Stimulated activated CD4-positive, alpha-beta T cell treated with anti-CD3 and anti-CD28 coated beads, Interleukin-12 subunit alpha, Interleukin-12 subunit beta, amount 100 ng/mL, for 24 hours (primary cell): ENCODE data around the gene ARL13B.
"Not testable (repeated sequence)": the region's sequence is repeated elsewhere in the genome, so short reads cannot be mapped to it uniquely, and the experiment has no call there.

Experiments used
- DNase-seq, 2 experiments: peaks; one replicate each; pipeline ENCODE4 v3.0.0-alpha.2; 2020; ENCODE audit warnings: low read depth in 2 of 2

The ARL13B gene

DNA sequence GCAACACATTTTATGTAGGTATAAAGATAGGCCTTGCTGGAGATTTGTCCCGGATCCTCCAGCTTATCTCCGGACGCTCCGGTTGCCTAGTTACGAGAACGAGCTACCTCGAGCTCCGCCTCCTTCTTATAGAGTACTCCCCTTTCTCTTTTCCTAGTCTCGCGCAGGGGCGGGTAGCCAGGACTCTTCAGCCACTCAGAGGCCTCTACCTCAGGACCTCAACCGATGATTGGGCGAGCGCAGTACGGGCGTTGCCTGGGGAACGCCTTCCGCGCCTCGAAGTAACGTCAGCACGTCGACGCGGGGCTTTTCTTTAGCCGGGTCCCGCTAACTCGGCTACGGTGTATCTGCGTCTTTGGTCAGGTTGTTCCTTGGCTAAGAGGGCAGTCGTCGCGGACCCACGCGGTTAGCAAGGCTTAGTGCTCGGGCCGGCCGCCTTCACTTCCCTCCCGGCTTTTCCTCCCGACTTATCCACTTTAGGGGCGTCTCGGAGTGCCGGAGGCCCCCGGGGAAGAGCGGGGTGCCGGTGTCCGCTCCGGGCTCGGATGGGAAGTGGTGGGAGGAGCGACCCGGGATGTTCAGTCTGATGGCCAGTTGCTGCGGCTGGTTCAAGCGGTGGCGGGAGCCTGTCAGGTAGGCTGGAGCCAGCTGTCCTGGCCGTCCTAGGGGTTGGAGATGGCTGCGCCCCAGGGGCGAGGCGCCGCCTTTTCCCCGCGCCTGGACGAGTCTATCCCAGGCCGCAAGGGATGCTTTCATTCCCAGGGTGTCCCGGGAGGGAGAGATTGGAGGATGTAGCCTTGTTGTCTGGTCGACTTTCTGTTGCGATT lies at the start of gene ARL13B:
TSS of gene ARL13B (plus strand) at position 306 of the 827 bp plus-strand sequence. CDS start at position 575, 269 bp downstream.
- peak; percentile 87 to 89 for DNase-seq

DNA sequence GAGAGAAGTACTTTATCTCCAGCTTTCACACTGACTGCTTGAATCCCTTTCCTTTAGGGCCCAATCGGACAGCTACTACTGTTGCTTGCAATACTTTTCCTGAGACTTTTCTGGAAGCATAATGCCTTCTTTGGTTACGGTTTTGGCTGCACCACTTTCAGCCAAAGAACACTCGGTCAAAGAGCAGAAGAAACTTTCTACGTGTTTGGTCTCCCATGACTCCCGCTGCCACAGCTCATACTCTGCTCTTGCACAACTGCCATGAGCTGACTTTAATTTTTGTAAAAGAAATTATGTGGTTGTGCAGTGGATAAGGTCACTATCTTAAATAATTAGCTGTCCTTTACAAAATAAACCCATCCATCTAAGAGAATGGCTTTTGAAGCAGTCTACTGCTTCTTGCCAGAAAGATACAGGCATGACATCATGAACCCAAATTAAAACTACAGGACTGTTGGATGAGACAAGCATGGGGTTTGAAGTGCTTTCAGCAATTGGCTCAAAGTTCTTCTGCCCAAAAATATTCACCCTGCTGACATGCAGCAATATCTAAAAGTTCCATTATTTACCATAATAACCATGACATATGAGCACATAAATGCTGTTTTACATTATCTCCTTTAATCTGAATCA lies 48.2 kb upstream of the ARL13B start:
- DNase-seq, result no peak

DNA sequence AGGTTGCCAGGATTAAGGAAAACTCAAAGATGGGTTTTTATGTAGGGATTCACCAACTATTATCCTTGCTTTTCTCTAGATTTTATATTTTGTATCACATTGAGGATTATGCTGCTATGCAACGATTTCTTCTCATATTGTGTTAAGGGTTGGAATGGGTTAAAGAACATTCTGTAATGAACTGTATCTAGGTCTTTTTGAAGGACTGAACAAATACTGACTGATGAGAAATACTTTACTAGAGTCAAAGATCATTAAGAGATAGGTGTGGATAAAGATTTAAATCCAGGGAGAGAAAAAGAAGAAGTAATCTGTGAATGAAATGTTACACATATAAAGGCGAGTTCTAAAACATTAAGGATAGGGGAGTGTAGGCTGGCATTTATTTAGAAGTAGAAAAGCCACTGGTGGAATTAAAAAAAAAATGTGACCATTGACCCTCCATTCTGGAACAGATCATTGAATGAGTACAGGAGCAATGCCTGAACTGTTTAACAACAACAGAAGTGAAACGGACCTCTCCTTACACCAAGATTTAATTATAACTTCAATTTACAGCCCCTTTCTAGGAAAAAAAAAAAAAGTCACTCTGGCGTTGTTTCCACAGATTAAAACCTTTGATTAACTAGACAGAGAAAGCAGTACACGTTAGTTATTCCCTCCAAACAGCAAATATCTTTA lies 45.4 kb upstream of the ARL13B start:
- DNase-seq, result no peak

DNA sequence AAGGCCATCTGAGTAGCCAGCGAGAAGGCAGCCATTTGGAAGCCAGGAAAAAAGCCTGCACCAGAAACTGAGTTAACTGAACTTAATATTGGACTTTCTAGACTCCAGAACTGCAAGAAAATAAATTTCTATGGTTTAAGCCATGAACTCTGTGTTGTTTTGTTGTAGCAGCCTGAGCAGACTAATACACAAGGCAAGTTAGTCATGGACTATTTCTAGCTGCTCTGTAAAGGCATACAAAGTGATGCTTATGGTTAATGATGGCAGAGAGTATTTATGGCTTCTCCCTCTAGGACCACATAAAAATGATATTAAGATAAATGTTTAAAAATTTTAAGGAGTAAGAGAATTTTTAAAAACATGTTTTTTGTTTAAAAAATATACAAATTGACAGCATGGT lies 43.4 kb upstream of the ARL13B start:
- no peak for DNase-seq

DNA sequence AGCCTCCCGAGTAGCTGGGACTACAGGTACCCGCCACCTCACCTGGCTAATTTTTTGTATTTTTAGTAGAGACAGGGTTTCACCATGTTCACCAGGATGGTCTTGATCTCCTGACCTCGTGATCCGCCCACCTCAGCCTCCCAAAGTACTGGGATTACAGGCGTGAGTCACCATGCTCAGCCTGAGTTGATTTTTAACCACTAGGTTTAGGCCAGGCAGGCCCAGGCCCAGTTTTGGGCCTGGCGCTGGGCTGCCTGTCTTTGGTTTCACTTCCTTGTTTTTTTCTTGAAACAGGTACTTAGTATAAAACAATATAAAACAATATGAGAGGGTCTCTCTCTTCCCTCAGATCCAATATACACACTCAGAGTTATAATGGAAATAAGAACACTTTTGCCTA lies 42.5 kb upstream of the ARL13B start:
- not testable (repeated sequence) for DNase-seq

DNA sequence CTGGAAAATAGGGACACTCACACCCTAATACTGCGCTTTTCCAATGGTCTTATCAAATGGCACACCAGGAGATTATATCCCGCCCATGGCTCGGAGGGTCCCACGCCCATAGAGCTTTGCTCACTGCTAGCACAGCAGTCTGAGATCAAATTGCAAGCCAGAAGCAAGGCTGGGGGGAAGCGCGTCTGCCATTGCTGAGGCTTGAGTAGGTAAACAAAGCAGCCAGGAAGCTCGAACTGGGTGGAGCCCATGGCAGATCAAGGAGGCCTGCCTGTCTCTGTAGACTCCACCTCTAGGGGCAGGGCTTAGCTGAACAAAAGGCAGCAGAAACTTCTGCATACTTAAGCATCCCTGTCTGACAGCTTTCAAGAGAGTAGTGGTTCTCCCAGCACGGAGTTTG lies 30.0 kb upstream of the ARL13B start:
- not testable (repeated sequence) for DNase-seq

DNA sequence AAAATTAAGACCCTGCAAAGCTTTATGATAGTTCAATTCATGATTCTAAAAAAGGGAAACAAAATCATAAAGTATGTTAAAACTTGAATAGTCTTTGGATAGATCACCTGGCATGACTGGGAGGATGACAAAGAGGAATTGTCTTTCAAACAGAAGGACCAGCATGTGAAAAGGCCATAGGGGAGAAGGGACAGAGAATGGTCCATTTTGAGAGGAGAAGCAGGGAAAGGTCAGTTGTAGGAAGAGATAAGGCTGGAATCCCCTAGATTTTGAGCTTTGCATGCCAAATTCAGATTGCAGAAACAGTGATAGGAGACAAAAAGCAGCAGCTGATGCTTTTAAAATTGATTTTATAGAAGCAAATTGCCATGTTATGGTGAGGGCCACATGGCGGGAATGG lies 18.9 kb upstream of the ARL13B start:
- DNase-seq, result no peak

DNA sequence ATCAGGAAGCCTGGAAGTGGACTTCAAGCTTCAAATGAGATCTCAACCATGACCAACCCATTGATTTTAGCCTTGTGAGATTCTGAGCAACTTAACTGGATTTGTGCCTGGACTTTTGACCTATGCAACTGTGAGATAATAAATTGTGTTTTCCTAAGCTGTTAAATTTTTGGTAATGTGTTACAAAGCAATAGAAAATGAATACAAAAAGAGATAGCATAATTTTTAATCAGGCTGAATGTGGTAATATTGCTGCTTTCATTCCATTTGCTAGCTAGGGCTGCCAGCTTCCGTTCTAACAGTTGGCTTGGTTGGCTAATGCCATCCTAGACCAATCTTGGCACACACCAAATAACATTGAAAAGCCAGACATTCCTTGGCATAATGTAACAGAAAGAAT lies 18.5 kb upstream of the ARL13B start:
- no peak for DNase-seq

DNA sequence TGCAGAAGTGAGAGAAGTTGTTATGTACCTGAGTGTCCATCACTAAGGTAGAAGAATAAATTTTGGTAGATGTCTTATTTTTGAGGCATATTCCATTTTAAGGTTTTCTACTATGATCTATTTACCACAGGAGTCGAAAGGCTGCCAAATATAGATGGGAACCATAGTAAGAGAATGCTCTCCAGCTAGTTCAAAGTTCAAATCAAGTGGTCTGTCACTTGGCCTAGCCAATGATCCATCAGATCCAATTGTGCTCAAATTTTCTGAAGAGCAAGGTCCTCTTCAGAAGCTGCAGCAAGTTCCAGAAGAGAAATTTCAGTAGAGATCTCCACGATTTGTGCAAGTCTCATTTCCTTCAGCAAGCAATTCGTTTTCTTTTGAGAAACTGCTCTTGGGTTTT lies 17.2 kb upstream of the ARL13B start:
- DNase-seq, result no peak

DNA sequence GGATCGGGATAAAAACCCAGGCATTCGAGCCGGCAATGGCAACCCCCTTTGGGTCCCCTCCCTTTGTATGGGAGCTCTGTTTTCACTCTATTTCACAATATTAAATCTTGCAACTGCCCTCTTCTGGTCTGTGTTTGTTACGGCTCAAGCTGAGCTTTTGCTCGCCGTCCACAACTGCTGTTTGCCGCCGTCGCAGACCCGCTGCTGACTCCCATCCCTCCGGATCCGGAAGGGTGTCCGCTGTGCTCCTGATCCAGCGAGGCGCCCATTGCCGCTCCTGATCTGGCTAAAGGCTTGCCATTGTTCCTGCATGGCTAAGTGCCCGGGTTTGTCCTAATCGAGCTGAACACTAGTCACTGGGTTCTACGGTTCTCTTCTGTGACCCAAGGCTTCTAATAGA lies 14.8 kb upstream of the ARL13B start:
- not testable (repeated sequence) for DNase-seq

DNA sequence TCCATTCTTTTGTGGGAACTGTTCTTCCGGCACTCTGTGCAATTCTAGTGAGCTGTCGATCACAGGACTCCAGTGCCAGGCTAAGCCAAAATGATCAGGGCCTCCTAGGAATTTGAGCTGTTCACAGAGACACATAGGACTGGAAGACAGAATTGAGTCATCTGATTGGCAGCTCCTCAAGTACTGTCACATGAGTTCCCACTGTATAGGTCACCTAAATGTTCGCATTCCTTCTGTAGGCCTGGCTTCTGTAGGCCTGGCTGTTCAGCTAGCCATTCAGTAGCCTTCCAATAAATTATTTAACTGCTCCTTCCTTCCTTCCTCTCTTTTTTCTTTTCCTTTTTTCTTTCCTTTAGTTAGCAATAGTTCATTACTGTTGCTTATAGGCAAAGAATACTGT lies 10.5 kb upstream of the ARL13B start:
- no peak for DNase-seq

DNA sequence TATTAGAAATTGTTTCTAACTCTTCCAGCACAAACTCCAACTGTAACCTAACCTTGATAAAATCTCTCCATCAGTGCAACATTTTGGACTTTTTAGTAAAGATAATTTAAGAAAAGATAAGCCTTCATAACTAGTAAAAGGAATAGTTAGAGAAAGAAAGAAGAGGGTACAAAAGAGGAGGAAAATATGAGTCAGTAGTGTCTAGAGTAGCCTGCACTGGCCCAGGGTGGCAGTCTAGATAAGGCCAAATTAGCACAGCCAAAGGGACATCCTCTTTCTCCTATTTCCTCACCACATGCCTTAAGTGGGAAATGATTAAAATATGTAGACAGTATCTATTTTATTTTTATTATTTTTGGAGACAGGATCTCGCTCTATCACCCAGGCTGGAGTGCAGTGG lies 10.0 kb upstream of the ARL13B start:
- DNase-seq, result no peak

DNA sequence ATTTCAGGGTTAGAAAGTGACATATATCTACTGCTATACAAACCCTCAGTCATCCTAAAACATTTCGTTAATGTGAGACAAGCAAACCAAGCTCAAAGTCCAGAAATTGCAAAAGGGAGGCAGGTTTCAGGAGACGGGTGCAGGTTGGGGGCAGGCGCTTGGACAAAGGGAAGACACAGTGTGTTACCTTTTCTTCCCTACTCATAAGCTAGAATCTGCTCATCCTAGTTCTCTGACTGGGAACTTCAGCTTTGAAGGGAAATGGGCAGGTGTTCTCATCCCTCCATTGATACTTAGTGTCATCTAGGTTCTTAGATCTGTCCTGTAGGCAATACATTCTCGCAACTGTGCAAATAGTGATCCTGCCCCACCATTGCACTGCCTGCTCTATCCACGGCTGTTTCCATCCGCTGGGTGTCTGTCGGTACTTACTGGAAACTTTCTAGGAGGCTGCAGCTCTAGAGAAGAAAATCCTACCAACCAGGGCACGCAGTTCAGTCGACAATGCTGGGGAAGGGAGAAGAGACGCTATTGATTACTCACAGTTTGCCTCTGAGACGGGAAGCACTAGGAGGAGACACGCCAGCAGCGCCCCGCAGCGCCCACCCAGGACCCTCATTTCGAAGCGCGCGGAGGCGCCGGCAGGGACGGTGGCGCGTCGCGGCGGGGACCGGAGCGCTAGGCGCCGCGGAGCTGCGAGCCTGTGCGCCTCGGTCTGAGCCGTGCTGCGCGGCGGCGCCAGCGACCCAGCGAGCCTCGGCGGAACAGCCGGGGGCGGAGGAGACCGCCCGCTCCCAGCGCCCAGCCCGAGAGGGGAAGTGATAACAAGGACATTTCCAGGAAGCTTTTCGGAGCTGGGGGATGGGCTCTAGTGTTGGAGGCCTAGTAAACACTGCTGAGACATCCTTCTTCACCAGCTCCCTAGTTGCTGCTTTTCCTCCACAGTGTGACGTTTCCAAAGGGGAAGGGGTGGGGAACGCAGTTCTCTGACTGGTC lies 6.5 kb upstream of the ARL13B start, which contains the start of gene PROS1:
TSS of gene PROS1 (minus strand) at position 766 of the 996 bp plus-strand sequence. CDS start at position 619, 147 bp downstream.
- DNase-seq, result peak; percentile 4 to 39

DNA sequence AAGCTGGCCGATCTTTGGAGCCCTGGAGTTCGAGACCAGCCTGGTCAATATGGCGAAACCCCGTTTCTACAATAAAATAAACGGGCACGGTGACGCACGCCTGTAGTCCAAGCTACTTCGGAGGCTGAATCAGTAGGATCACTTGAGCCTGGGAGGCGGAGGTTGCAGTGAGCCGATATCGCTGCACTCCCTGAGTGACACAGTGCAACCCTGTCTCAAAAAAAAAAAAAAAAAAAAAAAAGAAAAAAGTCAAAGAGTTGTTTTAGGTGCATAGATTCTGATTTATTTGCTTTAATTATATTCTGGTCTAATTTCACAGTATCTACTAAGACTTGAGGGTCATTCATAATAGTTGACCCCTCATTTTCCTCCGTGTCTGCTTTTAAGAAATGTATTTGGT lies 1.7 kb downstream of the ARL13B start:
- DNase-seq, result no peak

DNA sequence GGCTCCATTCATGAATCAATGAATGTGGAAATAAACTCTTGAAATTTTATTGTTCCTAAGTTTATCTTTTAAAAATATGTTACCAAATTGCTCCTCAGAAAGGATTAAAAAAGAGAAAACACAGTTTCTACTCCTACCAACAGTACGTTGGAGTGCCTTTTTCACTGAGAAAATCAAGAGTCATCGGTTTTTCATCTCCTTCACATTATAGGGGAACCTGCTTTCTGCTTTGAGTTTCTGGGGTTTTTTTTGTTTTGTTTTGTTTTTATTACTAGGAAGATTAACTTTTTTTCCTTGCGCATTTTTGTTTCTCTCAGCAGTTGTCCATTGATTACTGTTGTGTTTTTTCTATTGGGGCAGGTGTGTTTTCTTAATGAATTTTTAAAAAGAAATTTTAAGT lies 3.5 kb downstream of the ARL13B start:
- DNase-seq, result no peak

DNA sequence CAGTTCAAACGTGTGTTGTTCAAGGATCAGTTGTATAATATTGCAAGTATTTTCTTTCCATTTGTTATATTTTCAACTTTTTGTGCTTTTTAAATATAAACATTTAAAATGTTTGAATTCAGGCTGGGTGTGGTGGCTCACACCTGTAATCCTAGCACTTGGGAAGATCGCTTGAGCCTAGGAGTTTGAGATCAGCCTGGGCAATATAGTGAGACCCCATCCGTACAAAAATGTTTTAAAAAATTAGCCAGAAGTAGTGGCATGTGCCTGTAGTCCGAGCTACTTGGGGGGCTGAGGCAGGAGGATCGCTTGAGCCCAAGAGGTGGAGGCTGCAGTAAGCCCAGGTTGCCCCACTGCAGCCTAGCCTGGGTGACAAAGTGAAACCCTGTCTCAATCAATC lies 4.7 kb downstream of the ARL13B start:
- DNase-seq, result no peak

DNA sequence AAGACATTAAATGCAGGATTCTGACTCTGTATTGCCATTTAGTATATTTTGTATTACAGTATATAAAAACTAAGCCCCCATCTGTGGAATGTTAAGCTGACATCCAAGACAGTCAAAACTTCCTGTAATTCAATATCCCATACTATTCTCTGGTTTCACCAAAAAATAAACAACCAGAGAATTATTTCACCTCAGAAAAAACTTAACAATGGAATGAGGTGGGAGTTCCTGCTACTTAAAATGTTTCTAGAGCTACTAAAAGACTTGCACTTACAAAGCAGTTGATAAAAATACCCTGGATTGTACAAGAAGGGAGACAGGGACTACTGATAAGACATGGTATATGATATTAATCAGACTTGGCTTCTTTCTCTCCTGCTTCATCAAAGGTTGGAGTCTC lies 8.3 kb downstream of the ARL13B start:
- DNase-seq, result no peak

DNA sequence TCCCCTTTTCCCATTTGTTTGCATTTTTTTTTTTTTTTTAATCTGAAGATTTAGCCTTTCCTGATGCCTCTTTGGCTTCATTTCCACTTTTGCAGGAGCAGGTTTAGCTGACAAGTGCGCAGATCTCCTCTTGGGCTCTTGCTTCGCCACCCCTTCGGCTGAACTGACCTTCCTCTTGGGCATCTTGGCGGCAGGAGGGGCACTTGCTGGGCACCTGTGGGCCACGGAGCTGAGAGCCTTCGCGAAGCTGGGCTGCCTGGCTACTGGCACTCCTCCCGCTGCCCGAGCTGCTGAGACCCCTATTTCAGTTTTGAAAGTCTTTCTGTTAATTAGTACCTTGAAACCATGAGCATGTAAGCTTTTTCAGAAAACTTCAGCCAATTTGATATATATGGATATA lies 8.8 kb downstream of the ARL13B start:
- no peak for DNase-seq

DNA sequence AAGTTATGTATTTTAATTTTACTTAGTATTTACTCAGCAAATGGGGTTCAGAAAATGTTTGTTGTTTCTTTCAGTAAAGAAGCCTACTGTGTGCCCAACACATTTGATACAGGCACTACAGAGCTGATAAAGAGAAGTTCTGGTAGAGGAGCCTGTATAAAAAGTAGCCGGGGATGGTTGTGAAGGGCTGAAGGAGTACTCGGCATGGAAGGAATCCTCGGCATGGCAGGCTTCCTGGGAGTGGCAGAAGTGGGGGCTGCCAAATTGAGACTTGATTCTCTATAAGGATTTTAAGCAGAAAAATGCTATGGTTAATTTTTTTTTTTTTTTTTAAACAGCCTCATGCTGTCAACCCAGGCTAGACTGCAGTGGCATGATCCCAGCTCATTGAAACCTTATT lies 9.3 kb downstream of the ARL13B start:
- no peak for DNase-seq

DNA sequence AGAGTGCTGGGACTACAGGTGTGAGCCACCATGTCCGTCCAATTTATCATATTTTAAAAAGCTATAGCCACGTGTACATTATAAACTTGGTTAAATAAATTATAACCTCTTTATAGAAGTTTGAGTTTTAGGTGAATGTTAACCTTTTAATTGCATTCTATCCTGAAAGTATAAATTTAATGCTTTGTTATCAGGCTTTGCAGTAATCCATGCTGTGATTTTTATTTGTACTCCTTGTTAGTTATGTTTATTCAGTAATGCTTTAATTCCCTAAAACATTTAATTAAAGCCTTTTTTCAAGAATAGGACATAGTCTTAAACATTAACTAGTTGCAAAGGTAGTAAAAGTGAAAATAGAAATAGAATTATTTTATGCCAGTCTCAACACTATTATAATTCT lies 11.7 kb downstream of the ARL13B start:
- no peak for DNase-seq

DNA sequence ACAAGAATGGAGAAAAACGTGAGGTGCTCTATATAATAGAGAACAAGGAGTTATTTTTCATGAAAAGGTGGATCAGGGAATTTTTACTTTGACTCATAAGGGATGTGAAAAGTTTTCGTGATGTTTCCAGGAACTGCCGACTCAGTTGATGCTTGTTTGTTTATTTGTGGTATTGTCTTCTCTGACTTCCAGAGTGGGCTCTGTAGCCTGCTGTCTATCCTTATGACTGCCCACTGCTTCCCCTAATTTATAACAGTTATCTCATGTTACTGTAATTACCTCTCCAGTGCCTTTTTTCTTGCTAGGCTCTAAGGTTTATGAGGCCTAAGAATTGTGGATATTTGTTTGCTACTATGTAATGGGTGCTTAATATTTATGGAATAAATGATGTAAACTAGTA lies 12.3 kb downstream of the ARL13B start:
- DNase-seq, result no peak

DNA sequence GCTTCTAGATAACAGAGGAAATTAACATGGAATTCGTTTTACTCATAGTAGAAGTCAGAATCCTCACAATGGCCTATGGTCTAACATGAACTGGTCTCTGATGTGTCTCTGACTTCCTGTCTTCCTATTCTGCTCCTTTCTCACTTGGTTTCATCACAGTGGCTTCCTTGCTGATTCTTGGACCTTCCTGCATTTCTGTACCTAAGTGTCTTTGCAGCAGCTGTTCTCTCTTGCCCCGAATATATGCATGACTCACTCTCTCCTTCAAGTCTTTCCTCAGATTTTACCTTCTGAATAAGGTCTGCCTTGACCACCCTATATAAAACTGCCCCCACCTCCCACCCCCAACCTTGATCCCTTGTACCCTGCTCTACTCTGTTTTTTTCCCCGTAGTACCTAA lies 14.1 kb downstream of the ARL13B start:
- DNase-seq, result no peak
